Lower leg skin (tissue), 4 donors: Measurements from ENCODE around the gene PLA2G4A. TPM values are rescaled to one million over a fixed set of nuclear protein-coding genes. Genes with fewer than 3 reads are reported as not detected.

Experiments used
- DNase-seq, 2 donors: peaks; one replicate each; pipeline ENCODE4 v3.0.0-alpha.2; 2019; ENCODE audit warnings: low spot score in 2 of 2
- H3K4me3 ChIP-seq: fragments of 200-600 bp; sonication (generic); 2 replicates; pipeline ENCODE4 v1.5.1; 2017; ENCODE audit warnings: mild to moderate bottlenecking, low read depth; ENCODE audit not compliant: poor library complexity, severe bottlenecking
- POLR2A ChIP-seq, 2 donors: fragments of 450-650 bp; IDR thresholded peaks; one replicate each; pipeline ENCODE4 v1.6.1; 2016 to 2017; ENCODE audit warnings: antibody characterized with exemption in 2 of 2, mild to moderate bottlenecking in 1 of 2, moderate library complexity in 1 of 2
- WGBS, 2 donors: methylation state at CpG; one replicate each; pipeline ENCODE4 v1.1.5; 2018; 5-methylcytosine and 5-hydroxymethylcytosine counted together
- intact Hi-C: fragments of 100-400 bp; cut with DNase I; formaldehyde crosslinking; loops from one replicate; pipeline ENCODE4 v1.15.0; 2023; ENCODE audit warnings: low total_unique reads
- total RNA-seq, 4 donors: library from RNA; depleted of rRNA; stranded (reverse); fragments of >200 nt; gene quantifications; one replicate each; pipeline ENCODE4 v1.1.0, GENCODE V29; 2016
- TF ChIP-seq, protein P1 (sequence below), 3 donors: fragments of 450-650 bp; IDR thresholded peaks; one replicate each; pipeline ENCODE4 v1.5.1; 2016; ENCODE audit warnings: antibody characterized with exemption in 3 of 3, mild to moderate bottlenecking in 3 of 3, moderate library complexity in 2 of 3

PLA2G4A gene
- total RNA-seq, 4 donors from 2014 or later, result 9.5 to 15.3 (median 11.2) TPM

DNA sequence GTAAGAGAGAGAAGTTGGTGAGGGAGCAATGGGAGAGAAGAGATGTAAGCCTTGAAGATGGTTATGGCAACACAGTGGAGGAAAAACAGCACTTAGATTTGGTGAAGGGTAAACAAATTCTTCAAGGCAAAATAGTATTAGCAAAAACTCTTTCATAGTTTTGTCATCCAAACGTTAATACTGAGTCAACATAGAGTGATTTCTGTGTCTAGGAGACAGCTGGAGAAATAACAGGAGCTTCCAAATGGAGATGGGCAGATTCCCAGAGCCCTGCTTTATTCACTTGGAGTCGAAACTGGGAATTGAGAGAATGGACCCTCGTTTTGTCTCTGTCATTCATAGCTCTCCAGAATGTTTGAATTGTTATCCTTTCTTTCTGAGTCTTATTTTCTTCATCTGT is 68.3 kb downstream of the PLA2G4A start:
- 27 to 28% methylated on average over 3 of the region's 3 CpGs for WGBS, 2 donors
- intact Hi-C loops, result no loop called here
- DNase-seq, result no peak

DNA sequence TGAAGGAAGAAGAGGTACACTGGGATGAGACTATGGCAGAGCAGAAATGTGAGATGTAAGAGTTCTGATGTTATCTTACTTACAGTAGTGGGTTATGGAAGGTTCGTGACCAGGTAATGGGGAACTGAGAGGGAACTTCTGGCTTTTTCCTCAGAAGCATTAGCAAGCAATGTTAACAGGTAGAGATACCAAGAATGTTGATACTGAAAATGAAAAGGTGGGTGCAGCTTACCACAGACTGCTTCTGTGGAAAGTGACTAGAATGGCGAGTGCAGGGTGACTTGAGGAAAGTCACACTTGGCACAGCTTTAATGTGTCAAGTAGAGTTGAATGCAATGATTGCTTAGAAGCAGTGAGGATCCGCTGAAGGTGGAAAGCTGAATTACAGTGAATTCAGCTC is 70.8 kb downstream of the PLA2G4A start:
- DNase-seq, result no peak
- intact Hi-C loops, result no loop called here
- TF ChIP-seq, protein P1, sequence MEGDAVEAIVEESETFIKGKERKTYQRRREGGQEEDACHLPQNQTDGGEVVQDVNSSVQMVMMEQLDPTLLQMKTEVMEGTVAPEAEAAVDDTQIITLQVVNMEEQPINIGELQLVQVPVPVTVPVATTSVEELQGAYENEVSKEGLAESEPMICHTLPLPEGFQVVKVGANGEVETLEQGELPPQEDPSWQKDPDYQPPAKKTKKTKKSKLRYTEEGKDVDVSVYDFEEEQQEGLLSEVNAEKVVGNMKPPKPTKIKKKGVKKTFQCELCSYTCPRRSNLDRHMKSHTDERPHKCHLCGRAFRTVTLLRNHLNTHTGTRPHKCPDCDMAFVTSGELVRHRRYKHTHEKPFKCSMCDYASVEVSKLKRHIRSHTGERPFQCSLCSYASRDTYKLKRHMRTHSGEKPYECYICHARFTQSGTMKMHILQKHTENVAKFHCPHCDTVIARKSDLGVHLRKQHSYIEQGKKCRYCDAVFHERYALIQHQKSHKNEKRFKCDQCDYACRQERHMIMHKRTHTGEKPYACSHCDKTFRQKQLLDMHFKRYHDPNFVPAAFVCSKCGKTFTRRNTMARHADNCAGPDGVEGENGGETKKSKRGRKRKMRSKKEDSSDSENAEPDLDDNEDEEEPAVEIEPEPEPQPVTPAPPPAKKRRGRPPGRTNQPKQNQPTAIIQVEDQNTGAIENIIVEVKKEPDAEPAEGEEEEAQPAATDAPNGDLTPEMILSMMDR (IDR thresholded peaks at IDR 0.05), result no peak
- TF ChIP-seq POLR2A (IDR thresholded peaks at IDR 0.05), result no peak
- no peak overlapping the region for H3K4me3 ChIP-seq
- WGBS, 2 donors, result 81 to 85% methylated on average over 3 of the region's 3 CpGs

More for the DNA sequence above, 68.3 kb downstream of the PLA2G4A start:
- H3K4me3 ChIP-seq, result no peak overlapping the region
- TF ChIP-seq POLR2A (IDR thresholded peaks at IDR 0.05), result no peak

DNA sequence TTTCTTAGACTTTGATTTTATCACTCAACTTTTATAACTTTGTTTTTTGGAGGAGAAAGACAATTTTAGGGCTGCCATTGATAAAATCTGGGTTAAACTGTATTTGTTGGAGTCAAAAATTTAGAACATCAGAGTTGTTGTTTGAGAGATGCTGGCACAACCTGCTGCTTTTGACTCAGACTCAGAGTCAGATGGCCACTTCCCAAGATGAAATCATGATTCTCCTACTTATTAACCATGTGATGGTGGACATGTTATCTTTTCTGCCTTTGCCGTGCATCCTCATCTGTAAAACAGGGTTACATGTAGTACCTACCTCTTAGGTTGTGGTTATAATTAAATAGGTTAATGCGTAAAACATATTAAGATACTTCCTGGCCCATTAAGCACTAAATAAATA is 71.2 kb downstream of the PLA2G4A start:
- no peak for DNase-seq
- no peak overlapping the region for H3K4me3 ChIP-seq
- TF ChIP-seq, protein P1 (IDR thresholded peaks at IDR 0.05), result no peak
- no peak for TF ChIP-seq POLR2A (IDR thresholded peaks at IDR 0.05)
- 69 to 70% methylated on average over 2 of the region's 2 CpGs for WGBS, 2 donors
- intact Hi-C loops, result no loop called here

DNA sequence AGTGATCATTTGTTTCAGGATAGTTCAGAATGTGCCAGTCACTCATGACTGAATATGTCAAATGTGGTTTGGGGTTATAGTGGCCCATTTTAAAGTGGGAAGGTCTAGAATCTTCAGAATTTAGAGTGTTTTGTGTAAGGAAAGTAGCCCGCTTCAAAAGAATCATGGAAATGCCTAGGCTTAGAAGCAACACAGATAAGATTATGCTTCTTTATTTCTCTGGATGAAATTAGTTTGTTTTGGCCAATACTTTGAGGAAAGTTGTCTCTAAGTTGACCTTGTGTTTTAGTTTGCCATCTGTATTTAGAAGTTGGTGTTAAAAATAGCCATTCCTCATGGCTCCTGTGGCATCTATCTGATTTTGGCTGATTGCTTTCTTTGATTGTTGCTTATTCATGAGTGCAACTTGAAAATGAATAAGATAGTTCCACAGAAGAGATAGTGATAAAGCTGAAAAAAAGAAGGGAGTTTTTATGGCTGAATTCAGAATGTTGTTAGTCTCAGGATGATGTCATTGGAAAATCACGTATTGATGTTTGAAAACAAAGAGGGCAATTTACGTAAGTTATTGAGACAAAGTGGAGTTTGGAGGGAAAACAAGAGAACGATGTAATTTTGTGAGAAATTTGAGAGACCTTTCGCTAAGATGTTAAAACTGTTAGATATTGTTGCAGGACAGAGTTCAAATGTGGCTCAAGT is 71.9 kb downstream of the PLA2G4A start:
- WGBS, 2 donors, result 72 to 73% methylated on average over 5 of the region's 5 CpGs
- intact Hi-C loops, result no loop called here

DNA sequence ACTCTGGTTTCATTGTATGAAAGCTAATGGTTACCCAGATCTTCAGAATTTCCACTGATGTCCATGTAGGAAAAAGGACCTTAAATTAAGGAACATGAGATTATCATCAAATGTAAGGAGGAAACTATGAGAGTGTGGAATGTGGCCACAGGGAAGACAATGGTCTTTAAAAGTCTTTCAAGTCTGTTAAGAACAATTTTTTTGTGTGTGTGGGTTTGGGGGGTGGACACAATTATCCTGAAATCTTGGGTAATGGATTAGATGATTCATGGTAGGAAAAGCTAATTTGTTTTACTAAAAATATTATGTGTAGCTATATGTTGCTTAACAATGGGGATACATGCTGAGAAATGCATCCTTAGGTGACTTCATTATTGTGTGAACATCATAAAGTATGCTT is 72.9 kb downstream of the PLA2G4A start:
- intact Hi-C loops, result no loop called here
- DNase-seq, result no peak
- no peak overlapping the region for H3K4me3 ChIP-seq
- TF ChIP-seq, protein P1 (IDR thresholded peaks at IDR 0.05), result no peak
- TF ChIP-seq POLR2A (IDR thresholded peaks at IDR 0.05), result no peak

More for the DNA sequence above, 71.9 kb downstream of the PLA2G4A start:
- DNase-seq, result no peak
- no peak overlapping the region for H3K4me3 ChIP-seq
- TF ChIP-seq, protein P1 (IDR thresholded peaks at IDR 0.05), result no peak
- TF ChIP-seq POLR2A (IDR thresholded peaks at IDR 0.05), result no peak

DNA sequence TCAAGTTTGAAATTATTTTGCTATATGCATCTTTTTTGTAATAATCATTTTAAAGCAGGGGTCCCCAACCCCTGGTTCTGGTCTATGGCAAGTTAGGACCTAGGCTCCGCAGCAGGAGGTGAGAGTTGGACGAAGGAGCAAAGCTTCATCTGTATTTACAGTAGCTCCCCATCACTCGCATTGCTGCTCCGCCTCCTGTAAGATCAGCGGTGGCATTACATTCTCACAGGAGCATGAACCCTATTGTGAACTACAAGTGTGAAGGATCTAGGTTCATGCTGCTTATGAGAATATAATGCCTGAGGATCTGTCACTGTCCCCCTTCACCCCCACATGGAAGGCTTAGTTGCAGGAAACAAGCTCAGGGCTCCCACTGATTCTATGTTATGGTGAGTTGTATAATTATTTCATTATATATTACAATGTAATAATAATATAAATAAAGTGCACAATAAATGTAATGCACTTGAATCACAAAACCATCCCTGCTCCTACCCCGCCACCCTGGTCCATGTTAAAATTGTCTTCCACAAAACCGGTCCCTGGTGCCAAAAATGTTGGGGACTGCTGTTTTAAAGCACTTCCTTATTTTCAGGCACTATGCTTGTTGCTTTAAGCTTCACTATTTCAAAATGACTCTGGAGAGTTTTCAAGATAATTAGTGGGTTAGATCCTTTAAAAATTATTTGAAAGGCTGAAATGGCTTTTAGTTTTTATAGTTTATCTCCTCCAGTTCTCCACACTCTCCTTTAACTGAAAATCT is 74.8 kb downstream of the PLA2G4A start:
- WGBS, 2 donors, result 88 to 90% methylated on average over 7 of the region's 7 CpGs
- no peak for DNase-seq
- intact Hi-C loops, result no loop called here
- H3K4me3 ChIP-seq, result no peak overlapping the region
- TF ChIP-seq, protein P1 (IDR thresholded peaks at IDR 0.05), result no peak
- no peak for TF ChIP-seq POLR2A (IDR thresholded peaks at IDR 0.05)
